ENCODE results near the gene CDH2.

CDH2 gene

DNA sequence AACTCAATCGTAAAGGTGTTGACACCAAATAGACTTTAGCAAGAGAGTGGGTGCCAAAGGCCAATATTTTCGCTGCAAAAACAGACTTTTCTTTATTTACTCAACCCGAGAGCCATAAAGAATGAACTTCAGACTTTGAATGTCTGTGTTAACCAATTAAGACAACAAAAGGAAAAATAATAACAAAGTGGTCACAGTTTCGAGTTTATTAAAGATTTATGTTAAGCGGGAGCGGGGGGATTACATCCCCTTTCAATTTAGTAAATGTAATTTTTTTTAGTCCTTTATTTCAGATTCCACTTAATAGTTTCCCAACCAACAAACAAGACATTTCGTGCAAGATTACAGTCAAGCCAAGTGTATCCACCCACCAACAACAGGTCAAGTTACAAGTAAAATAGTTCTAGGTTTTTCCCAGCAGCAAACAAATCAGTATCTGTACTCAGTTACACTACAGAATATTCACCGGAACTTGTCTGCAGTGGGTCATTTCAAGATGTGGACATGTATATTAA, 9.0 kb downstream of the CDH2 start:
- DNase-seq: no peak

GRCh38 chr18:28164771-28165483, 12.0 kb downstream of the CDH2 start:
- no peak for DNase-seq

- peak in 1 of 2 experiments; percentile 5 for DNase-seq
Observed at GRCh38 chr18:28163201-28163775, 13.6 kb downstream of the CDH2 start.

DNA sequence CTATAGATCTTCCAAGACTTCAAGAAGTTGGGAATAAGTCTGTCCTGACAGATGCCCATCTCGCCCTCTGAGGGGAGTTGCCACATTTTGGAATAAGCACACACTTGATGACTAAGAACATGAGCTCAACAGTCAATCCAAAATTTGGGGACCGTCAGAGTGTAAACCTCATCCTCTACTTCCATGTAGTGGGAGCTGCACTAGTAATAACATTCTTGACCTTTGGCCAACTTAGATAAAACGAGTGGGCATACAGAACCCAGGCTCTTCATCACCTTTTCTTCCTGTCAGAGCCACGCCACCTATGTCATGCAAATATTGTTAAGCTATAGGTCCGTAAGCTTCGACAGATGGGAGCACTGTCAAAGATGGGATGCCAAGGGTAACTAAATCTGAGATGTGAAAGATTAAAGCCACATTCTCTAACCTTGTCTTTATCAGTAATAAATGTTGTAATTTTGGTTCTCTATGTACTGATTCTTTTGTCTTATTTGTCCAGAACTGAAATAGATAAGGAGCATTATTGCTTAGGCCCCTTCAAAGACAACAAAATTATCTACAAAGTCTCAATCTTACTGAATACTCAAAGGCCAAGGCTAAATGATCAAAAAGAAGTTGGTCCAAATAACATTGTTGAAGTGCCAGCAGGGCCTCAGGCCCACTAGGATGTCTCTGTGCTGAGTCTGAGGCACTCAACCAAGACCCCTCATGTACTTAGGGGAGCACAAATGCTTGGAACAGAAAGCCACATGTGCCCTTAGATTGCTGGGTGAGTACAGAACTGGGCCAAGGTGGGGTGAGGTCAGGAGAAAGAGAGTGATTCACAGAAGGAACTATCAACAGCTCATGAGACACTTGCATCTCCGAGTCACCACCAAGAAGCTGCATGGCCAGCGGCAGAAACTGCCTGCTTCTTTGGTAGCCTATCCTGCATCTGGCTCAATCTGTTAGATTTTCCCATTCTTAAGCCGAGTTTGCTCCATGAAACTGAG, 15.0 kb downstream of the CDH2 start:
- no peak for DNase-seq

DNA sequence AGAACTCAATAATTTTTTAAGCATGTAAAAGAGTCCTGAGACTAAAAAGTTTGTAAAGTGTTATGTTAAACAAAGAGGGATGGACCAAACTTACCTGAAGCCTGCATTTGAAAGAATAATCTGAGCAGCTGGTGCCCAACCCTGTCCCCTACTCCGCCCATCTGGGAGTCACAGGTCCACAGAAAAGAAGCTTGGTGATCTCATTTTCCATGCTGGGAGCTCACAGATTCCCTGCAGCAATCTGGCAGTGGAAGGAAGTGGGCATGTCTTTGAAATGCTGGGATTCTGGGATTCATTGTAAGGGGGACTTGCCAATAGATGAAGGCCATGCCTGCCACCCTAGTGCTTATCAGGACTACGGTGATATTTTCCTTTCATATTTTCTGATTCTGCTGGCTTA, 17.9 kb downstream of the CDH2 start:
- DNase-seq: peak in 1 of 2 experiments; percentile 52

GRCh38 chr18:28158083-28158581, 18.8 kb downstream of the CDH2 start:
- no peak for DNase-seq

DNA sequence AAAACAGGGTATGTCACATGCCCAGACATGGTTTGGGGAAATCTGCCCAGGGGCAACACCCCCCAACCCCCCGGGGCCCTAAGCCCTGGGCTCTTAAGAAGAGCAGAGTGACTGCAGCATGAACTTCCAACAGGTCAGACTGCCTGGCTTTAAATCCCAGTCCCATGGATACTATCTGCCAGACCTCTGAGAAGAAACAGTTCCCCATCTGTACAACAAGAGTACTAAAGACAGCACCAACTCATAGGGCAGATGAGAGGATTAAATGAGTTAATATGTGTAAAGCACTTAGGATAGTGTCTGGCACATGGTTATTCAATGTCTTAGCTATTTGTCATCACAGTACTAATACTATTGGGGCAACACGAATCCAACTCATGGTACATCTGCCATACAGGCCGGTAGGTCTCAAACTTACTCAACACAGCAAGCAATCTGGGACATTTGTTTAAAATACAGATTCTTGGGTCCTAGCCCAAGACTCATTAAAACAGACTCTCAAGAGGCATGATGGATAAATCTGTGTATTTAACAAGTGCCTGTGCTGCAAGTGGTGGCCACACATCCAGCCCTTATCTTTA, 23.4 kb downstream of the CDH2 start:
- DNase-seq: peak in 1 of 2 experiments; percentile 58

- no peak for DNase-seq
Observed at GRCh38 chr18:28152754-28153153, 24.2 kb downstream of the CDH2 start.

DNA sequence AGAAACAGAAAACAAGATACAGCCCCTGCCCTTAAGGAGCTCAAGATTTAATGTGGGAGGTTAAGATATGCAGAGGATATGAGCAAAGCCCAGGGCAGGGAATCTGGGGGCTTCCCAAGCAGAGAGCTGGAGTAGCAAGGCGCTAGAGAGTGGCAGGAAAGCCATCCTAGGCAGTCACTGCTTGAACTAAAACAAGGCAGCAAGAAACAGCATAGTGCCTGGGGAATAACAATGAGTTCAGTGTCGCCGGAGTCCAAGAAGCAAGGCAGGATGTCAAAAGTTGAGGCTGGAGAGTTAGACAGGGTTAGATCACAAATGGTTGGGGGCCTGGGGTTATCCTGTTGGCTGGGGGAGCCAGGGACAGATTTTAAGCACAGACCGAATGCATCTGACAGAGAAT, 24.6 kb downstream of the CDH2 start:
- DNase-seq: no peak

DNA sequence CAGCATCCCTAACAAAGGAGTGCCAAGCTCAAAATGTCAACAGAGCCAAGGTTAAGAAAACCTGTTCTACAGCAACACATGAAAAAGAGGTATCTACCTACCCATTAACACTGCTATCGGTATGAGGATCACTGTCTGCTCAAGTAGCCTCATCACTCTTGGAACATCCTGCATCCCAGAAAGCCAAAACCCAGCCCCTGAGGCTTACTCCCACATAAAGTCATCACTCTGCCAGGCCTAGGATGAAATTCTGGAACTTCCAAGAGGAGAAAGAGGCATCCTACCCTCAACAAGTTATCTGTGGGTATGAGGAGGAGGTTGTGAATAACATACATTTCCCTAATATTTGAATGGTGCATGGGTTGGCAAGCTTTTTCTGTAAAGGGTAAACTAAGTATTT, 25.5 kb downstream of the CDH2 start:
- DNase-seq: no peak

DNA sequence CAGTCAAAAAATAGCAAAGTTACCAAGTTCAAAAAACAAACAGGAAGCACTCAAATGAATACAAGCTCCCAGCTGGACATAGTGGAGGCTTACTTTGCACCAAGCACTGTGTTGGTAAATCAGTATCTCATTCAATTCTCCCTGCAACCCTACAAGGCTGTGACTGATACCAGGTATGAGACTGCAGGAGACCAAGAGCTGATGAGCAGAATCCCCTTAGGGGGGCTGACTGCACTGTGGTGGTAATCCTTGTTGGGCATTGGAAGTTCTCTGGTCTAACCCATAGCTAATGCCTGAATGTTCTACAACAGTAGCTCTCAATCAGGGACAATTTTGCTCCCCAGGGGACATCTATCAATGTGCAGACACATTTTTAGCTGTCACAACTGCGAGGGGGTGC, 26.0 kb downstream of the CDH2 start:
- DNase-seq: no peak

DNA sequence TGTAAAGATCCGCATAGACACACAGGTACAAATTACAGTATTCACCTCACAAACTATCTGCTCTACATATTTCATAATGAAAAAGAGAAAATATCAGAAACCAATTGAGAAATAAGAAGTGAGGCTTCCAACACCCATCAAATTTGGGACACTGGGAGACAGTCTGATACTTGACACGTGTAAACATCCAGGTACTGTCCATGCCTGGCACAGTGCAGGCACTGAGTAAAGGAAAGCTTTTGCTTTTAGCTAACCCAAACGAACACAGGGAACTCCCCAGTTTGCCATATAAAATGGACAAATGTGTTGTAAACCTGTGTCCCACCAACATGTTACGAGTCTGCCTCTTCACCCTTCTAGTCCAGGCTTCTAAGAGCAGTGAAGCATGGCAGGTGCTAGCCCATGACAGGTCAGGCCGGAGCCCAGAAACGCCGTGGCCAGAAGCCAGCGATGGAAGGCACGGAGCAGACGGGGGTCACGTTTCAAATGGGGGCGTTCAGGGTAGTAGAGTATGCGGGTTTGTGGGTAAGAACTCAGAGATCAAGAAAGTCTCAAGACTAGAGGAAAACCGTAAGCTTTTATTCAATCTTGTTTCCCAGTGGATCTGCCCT, 27.0 kb downstream of the CDH2 start:
- no peak for DNase-seq

- DNase-seq: peak in 1 of 2 experiments; percentile 15
Observed at GRCh38 chr18:28147674-28148171, 29.2 kb downstream of the CDH2 start.

DNA sequence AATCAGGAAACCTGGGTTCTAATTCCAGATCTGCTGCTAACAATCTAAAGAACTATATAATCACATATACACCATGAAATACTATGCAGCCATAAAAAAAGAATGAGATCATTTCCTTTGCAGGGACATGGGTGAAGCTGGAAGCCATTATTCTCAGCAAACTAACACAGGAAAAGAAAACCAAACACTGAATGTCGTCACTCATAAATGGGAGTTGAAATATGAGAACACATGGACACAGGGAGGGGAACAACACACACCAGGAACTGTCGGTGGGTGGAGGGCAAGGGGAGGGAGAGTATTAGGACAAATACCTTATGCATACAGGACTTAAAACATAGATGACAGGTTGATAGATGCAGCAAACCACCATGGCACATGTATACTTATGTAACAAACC, 33.2 kb downstream of the CDH2 start:
- DNase-seq: no peak

GRCh38 chr18:28138816-28139215, 38.1 kb downstream of the CDH2 start:
- no peak for DNase-seq

- DNase-seq: no peak
Observed at GRCh38 chr18:28136071-28136470, 40.9 kb downstream of the CDH2 start.

DNA sequence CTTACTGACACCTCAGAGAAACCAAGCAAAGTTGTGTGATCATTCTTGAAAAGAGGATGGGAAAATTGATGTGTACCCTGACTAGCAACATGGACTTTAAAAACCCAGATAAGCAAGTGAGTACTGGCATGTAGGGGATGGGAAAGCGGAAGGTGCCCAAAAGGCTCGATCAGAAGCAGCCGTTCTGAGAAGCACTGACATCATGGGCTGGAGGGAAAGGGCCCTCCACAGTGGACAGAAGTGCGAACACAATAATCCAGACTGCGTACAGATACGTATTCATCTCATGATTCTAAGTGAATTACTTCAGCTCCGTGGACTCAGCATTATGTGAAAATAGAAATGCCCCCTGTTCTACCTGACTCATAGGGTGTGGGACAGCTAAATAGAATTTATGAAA, 42.2 kb downstream of the CDH2 start:
- DNase-seq: no peak

GRCh38 chr18:28132084-28132483, 44.8 kb downstream of the CDH2 start:
- no peak for DNase-seq

- DNase-seq: no peak
Observed at GRCh38 chr18:28128659-28128980, 48.3 kb downstream of the CDH2 start.

- DNase-seq: no peak
Observed at GRCh38 chr18:28127763-28128658, 48.9 kb downstream of the CDH2 start.

GRCh38 chr18:28127228-28127627, 49.7 kb downstream of the CDH2 start:
- DNase-seq: no peak

All from NCI-H446 (cell line).